ENCODE data around the gene ACTL10.

ACTL10 gene

DNA sequence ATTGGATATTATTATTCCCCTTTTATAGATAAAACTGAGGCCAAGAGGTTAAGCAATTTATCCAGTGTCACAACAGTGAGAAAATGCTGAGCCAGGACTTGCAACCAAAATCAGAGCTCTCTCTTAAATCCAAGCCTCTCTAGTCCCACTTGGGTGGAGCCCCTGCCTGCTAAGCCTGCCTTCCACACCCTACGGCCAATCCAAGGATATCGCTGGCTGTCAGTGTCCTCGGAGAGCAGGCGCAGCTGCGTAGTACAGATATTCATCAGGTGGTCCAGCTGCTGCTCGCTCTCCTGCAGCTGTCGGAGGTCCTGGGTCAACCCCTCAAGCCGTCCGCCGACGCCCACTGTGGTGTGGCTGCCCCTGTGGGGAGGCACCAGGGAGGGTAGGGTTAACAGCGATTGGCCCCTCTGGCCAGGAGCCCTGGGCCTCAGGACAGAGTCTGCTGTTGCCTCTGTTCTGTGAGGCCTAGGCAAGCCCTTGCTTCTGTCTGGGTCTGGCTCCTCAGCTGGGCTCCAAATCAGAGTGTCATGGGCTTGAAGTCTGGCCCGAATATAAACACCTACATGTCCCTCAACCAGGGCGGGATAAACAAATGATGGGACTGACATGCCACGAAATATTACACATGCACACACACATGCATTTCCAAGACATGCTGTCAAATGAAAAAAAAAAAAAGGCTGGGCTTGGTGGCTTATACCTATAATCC lies 11.4 kb downstream of the ACTL10 start:
- no peak for DNase-seq

DNA sequence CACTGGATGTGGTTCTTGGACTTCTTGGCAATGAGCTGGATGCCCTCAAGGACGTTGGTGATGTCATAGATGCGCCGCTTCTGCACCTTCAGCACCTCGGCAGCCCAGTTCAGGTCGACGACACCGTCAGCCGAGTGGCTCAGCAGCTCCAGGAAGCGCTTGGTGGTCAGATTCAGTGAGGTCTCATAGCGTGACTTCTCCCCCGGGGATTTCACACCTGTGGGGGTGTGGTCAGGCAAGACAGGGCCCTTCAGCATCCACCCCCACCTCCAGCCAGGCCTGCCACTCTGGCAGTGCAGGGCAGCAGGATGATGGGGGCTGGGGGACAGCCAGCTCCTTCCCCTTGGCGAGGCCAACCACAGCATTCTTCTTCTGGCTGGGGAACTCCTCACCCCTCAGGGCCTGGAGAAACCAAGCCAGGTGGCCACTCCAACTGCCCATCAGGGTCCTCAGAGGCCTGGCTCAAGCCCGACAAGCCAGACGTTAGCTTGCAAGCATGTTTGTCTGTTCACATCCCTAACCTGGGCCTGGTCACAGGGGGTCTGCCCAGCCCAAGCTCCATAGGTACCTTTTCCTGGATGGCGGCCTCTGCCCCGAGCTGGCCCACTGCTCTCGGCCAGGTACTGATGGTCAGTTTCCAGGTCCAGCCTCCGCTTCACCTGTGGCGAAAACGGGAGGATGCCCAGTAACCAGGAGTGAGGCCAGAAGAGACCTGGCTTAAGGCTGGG lies 13.2 kb downstream of the ACTL10 start:
- no peak for DNase-seq

DNA sequence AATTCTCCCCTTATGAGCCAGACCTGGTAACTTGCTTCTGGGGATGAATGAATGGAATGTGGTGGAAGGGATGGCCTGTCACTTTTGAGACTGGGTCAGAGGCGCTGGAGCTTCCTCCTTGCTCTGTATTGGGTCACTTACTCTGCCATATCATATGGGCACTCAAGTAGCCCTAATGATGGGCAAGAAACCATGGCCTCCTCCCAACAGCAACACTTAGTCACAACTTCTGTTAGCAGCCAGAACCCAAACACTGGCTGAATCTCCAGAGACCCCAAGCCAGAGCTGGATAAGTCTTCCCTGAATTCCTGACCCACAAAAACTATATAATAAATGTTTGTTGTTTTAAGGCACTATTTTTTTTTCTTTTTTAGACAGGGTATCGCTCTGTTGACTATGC lies 13.9 kb downstream of the ACTL10 start:
- no peak for DNase-seq

DNA sequence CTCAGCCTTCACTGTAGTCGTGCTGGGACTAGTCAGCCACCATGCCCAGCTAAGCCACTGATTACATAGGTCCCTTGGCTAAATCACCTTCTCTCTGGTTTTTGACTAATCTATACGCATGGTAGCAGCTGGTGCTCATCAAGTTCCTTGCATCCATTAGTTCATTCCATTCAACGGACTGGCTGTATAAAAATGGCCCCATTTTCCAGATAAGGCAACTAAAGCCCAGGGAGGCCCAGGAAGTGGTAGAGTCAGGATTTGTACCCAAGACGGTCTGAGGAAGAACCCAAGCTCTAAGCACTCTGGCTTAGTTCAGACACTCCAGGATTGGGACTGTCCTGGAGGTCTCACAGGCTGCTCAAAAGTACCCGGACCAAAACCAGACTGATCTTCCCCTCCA lies 14.5 kb downstream of the ACTL10 start:
- no peak for DNase-seq

DNA sequence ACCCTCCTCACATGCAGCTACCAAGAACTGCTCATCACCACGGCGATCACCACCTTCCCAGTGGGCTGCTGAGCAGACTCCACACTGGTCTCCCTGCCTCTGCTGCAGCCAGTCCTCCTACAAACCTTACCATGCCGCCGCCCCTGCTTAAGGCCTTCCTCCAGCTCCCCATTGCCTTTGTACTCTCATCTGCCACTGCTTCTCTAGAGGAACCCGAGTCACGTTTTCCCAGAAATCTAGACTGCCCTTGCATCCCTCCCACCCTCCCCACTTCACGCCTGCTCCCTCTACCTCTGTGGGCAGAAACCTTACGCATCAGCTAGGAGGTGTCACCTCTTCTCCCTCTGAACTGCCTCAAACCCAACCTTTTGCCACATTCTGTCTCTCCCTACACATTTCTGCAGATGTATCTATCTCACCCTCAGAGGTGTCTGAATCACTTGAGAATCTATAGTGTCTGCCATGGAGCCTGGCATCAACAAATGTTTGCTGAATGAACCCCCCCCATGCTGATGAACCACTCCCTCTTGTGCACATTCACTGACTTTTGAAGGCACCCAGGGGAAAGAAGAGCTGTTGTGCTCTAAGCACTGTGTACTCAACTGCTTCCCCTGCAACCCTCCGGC lies 15.1 kb downstream of the ACTL10 start:
- DNase-seq = no peak

DNA sequence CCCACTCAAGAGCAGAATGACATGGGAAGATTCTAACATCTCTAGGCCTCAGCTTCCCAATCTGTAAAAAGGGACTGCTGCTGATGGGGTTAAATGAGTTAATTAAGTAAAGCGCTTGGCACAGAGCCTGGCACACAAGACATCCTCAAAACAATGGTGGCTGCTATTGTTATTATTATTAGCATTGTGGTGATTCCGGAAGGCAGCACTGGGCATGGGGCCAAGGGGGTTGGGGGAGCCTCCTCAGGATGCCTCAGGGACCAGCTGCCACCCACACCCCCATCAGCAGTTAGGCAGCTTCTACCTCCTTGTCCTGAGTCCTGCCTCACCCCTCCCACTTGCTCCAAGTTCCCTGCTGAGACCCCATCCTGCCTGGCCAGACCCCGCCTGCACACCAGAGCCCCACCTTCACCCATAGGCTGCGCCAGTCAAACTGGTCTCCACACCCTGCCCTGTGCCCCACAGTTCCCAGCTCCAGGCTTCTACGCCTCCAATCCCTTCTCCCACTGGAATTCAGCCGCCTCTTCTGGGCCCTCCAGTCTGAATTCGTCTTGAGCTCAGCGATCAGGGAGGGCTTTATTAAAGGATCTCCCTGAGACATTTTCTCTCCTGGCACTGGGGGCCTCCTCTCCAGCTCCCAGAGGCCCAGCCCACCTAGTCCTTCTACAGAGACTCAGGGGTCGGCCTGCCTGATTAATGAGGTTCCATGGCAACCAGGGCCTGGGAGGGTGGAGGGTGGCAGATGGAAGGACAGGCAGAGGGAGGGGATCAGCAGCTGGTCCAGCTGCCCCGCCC lies 18.0 kb downstream of the ACTL10 start:
- no peak for DNase-seq

DNA sequence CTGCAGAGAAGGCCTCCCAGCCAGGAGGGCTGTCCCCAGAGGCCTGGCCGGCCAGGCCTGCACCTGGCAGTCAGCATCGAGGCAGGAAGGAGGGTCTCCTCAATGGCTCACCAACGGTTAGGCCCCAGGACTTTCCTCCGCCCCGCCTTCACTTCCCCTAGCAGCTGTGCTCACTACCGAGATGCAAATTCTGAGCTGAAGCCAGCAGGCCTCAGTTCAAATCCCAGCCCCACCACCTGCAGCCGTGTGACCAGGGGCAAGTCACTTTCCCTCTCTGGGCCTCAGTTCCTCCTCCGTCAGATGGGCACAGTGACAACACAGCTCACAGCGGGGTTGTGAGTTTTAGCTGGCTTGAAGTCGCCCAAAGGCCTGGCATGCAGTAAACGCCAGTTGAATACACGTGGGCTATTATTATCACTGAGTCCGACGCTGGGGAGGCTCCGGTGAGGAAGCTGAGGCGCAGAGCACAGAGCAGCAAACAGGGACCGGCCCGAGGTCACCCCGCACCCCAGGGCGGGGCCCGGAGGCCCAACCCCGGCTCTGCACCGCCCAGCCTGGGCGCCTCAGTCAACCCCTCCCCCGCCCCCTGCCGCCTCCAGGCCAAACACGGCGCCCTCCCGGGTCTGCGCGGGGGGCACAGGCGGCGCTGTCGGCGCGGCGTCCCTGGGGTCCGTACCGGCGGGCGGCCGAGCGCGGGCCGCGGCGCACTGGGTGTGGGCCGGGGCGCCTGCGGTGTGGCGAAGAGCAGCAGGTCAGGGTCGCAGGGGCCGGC lies 18.8 kb downstream of the ACTL10 start:
- DNase-seq = no peak

DNA sequence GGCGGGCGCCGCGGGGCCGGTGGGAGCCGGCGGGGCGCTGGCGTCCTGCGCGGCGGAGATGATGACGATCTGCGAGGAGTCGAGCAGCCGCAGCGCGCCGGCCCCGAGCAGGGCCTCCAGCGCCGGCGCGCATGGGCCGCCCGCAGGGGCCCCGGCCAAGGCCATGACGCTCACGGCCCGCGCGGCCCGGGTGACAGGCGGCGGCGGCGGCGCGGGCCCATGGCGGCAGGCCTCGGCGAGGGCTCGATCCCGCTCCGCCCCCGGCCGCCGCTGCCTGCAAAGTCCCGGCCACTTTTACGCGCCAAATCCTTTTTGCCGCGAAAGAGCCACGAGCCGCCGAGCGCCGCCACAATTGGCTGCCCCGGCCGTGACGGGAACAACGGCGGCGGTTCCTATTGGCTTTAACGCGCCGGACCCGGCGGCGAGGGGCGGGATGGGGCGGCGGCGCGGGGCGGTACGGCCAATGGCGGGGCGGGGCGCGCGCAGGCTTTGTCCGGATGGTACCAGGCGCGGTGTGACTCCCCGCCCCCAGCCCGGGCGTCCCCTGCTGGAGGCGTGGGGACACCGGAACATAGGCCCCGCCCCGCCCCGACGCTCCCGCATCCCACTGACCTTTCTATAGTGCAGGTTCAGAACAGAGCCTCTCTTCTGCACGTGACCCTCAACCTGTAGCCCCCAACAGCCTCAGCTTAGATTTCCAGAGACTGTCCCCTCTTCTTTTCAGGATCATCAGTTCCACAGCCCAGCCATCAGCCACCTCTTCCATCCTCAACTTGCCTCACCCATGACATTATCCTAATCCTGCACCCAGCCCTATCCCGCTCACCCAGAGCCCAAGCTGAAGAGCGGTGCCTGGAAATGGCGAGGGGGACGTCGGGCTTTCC lies 19.6 kb downstream of the ACTL10 start, which contains the start of gene E2F1:
E2F1 (minus strand) TSS at position 286 of the 884 bp plus-strand sequence; CDS start at position 165, 121 bp downstream.
- peak in 1 of 2 experiments; percentile 75 for DNase-seq

DNA sequence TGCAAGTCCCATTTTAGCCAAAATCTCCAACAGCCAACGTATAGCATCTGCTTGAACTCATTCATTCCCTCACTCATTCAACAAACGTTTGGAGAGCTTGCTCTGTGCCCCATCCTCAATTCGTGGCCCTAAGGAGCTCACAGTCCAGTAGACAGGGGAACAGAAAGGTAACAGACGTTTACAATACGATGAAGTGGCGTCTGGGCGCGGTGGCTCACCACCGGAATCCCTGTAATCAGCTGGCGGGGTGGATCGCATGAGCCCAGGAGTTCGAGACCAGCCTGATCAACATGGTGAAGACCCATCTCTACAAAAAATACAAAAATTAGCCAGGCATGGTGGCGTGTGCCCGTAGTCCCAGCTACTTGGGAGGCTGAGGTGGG lies 20.2 kb downstream of the ACTL10 start:
- DNase-seq = no peak

DNA sequence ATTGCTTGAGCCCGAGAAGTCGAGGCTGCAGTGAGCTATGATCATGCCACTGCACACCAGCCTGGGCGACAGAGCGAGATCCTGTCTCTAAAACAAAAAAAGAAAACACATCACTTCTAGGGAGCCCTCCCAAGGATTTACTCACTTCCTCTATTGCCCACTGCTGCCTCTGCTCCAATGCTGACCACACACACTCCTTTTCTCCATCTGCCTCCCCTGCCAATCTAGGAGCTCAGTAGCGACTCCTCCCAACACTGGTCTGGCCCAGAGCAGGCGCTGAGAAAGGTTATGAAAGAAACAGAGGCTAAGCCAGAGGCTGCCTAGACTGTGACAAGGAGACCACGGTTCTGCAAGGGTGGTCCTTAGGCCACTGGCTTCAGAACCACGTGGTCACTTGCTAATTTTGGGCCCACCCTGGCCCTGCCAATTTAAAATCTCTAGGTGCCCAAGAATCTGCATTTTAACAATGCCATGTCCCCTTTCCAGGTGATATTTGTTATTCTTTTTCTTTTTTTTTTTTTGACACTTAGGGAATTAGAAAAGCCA lies 20.7 kb downstream of the ACTL10 start:
- no peak for DNase-seq

DNA sequence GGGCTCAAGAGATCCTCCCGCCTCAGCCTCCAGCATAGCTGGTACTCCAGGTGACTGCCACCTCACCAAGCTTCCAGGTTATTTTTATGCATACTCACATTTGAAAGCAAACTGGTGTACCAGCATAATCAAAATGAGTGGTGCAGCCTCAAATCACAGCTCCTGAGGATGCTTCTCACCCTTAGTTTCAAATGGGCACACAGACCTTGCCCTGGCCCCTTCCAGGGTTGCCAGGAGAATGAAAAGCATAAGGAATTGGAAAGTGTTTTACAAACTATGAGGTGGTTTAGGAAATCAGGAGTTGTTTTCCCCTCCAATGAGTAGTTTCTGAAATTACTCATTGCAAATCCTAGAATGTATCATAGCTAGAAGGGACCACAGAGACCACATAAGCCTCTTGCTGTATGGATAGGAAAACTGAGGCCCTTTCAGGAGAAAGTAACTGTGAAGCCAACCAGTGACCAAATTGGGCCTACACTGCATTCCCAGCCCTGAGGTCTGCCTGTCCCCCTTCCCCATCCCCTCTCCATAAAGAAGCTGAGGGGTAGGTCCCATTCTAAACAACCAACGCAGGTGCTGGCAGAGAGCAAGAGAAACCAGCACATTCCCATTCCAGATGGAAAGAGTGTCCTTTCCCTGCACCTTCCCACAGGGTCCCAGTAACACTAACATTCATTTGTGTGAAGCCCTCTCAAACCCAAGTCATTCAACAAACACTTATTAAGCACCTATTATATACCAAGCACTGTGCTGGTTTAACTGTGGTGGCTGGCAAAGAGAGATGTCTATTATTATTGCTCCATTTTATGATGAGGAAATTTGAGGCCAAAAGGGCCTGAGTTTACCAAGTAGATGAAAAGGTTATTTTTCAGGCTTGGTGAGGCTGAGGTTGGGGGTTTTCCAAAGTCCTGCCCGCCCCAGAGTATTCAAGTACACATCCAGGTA lies 21.5 kb downstream of the ACTL10 start:
- DNase-seq = no peak

DNA sequence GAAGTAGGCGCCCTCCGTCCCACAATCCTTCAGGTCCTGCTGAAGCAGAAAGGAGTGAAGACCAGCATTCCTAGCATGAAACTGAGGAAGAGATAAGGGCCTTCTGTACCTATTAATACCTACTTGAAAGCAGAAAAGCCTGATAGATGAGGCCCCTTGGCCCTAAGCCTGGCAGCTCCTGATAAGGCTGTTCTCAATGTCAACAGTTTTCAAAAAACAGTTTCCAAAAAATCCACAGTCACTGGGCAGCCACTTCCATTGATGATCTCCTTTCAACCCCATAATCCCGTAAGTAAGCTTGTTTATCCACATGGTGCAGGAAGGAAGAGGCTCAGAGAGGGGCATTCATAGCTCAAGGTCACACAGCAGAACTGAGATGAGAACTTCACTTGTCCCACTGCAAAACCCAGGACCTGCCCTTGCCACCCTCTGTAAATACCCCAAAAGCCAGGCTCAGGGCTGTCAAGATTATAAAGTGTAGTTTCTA lies 22.2 kb downstream of the ACTL10 start:
- no peak for DNase-seq

DNA sequence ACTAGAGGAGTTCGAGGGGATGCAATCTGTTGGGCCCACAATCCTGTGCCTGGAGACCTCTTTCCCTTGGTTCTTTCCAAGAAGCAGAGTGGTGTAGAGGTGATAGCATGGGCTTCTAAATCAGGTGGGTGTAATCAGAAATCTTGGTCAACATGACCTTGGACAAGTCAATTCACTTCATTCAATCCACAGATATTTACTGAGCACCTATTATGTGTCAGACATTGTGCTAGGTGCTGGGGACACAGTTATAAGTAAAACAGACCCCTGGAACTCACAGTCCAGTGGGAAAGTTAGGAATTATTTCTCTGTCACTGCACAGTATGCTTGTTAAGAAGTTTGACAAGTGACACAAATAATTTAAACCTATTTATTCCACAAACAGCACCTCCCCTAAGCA lies 22.8 kb downstream of the ACTL10 start:
- no peak for DNase-seq

DNA sequence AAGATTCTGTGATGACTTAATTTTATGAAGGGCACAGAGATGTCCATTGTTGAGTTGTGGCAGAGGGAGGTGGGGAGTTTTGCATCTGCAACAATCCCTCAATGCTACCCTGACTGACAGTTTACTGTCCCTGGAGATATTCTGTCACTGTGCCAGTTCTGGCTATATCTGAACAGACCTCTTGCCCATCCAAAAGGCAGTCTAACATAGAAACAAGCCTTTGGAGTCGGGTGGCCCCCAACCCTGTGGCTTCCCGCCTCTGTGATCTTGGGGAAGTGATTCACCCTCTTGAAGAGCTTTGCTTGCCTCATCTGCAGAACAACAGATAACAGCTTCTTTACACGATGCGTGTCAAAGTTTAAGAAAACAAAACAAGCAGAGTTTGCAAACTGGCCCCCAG lies 23.2 kb downstream of the ACTL10 start:
- DNase-seq = no peak

DNA sequence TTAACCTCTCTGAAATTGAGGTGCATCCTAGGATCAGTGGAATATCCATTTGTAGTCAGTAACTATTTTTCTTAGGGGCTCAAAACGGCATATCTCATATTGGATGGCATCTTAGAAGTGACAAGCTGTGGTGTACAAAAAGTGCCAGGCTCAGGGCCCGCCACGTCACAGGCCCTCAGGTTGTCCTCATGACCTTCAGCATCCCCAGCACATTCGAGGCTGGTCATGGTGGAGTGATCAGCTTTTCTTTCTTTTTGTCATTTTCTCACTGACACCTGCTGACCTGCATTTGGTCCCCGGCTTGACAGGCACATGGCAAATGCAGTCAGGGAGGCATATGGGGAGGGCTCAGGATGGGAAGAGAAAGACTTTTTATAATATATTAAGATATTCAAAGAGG lies 26.5 kb downstream of the ACTL10 start:
- DNase-seq = no peak

DNA sequence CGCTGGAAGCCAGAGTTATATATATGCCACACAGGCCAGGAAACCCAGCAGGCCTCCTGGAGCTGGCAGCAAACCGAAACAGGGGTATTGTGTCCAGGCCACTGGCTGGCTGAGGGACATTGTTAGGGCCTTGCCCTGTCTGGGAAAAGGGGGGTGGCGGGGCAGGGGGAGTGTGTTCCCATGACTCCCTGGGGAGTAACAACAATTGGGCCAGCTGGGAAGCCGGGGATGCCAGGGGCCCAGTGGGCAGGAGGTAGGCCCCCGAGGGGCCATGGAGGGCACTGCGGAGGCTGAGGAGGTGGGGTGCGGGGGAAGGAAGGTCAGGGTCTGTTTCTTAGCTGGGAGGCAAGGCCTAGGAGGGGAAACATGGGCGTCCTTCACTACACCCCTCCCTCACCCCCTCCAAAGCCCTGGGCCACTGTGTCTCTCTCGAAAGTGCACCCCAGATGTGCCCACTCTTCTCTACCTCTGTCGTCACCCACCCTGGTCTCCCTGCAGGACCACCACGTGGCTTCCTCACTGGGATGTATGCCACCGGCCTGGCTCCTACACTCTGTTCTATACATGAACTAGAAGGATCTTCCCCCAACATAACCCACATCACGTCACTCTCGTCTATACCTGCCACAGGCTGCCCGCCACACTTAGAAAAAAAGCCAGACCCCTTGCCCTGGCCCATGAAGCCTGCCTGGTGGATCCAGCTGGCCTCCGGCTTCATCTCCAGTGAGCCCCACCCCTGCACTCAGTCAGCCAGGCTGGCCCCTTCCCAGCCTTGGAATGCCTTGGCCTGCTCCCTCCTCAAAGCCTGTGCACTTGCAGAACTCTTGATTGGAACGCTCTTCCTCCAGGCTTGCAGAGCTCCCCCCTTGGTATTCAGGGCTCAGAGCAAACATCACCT lies 27.2 kb downstream of the ACTL10 start:
- DNase-seq = no peak

DNA sequence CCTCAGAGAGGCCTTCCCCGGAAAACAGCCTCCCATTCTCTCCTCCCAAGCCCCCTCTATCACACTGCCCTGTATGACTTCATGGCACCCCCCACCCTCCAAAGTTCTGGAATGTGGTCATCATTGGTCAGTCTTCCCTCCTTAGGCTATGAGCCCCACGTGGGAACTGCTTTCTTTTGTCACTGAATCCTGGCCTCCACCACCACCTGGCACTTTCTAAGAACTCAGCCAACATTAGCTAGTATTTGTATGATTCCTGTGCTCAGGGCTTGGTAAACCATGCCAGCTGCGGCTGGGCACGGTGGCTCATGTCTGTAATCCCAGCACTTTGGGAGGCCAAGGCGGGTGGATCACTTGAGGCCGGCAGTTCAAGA lies 27.9 kb downstream of the ACTL10 start:
- DNase-seq = no peak

DNA sequence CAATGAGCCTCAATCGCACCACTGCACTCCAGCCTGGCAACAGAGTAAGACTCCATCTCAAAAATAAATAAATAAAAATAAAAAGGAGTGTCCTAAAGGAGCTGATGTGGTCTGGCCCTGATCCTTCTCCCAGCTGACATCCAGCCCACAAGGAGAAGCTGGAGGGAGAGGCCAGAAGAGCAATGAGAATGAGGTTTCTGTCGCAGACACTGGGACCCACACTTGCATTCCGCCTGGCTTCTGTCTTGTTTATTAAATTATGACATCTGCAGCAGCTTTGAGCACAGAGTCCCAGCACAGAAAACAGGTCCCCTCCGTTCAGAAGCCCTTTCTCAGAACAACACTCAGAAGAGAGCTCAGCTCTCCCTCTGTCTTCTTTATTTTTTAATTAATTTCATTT lies 29.7 kb downstream of the ACTL10 start:
- no peak for DNase-seq

DNA sequence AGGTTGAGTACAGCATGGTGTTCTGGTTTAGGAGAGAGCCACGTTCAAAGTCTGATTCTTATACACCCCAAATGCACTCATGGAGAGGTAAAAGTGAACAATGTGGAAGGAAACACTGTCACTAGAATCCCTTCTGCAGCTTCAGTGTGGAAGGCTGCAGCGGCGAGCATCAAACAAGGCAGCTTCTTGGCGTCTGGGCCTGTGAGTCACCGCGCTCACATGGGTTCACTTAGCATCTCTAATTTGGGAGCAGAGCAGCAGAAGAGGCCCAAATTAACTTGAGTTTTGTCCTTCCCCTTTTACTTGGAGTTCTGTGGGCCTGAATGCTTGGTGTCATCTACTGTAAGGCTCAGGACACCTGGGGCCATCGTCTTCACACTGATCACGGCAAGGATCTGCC lies 30.4 kb downstream of the ACTL10 start:
- DNase-seq = no peak

Measured in cerebellar nuclear complex (tissue), 1 donor.